Adipose tissue (tissue), 3 donors: ENCODE results near the gene ADSL. TPM values are rescaled to one million over a fixed set of nuclear protein-coding genes. Genes with fewer than 3 reads are reported as not detected.

Source experiments
- H3K27ac ChIP-seq: one replicate; pipeline ENCODE4 v1.5.1; 2013; ENCODE audit warnings: low read depth, low read length
- whole genome bisulfite sequencing, 3 donors: extraction: QIAGEN DNeasy Blood & Tissue Kit; methylation state at CpG; one replicate each; pipeline ENCODE4 v1.1.7; 2013; 5-methylcytosine and 5-hydroxymethylcytosine counted together
- polyA plus RNA-seq, 3 donors: library from polyadenylated mRNA; stranded (reverse); fragments of 200-250 nt; gene quantifications; one replicate each; pipeline ENCODE4 v1.2.3, GENCODE V29; 2013
- donor health status: healthy with polysubstance abuse.
- donor health status: Bipolar disorder and iron deficiency.
- donor health status: healthy.

Gene ADSL
- polyA plus RNA-seq, 3 donors = 38.4 to 44.5 (median 44.0) TPM

DNA sequence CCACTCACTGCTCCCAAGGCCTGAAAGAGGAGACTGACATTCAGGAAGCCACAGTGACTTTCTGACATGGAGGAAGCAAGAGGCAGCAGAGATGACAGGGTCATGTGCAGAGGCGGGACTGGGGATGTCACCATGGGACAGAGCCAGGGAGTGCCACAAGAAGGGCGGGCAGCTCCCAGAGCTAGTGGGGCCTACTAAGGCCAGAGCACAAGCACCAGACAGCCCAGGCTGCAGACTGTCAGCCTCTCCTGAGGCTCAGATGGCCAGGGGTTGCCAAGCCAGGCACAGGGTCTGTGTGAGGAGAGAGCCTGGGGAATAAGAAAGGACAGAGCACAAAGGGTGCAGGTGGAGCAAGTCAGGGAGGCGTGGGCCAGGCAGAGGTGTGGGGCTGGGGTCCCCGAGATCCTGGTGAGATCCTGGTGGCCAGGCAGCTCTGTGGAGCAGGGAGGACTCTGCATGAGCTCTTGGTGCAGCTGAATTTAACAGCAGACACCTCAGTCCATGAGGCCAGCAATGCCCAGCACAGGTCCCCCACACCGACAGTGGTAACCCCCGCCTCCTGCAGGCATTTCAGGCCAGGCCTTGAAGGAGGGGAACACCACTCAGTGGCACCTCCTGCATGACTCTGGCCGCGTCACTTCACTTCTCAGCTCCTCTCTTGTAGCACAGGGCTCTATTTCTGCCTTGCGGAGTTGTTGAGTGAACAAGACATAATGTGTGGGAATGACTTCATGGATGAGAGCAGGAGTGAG lies 76.4 kb downstream of the ADSL start:
- WGBS, 3 donors = 94 to 95% (median 94%) methylated on average over 9 of the region's 9 CpGs
- no peak overlapping the region for H3K27ac ChIP-seq

DNA sequence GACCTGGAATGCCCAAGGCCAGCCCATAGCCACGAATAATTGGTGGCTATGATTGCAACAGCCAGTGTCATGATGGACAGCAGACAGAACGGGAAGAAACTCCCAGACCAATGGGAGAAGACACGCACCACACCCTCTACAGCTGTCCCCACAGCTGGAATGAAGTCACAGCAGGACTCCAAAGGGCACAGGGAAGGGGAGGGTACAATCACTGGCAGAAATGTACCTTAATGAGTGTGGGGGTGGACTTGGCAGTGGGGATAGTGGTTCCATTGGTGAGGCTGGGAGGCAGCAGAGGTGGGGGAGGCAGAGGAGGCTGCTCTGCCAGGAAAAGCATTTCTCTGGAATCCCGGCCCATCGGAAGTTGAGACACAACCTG lies 77.0 kb downstream of the ADSL start:
- 52 to 85% (median 59%) methylated on average over 5 of the region's 5 CpGs for WGBS, 3 donors
- H3K27ac ChIP-seq = no peak overlapping the region

DNA sequence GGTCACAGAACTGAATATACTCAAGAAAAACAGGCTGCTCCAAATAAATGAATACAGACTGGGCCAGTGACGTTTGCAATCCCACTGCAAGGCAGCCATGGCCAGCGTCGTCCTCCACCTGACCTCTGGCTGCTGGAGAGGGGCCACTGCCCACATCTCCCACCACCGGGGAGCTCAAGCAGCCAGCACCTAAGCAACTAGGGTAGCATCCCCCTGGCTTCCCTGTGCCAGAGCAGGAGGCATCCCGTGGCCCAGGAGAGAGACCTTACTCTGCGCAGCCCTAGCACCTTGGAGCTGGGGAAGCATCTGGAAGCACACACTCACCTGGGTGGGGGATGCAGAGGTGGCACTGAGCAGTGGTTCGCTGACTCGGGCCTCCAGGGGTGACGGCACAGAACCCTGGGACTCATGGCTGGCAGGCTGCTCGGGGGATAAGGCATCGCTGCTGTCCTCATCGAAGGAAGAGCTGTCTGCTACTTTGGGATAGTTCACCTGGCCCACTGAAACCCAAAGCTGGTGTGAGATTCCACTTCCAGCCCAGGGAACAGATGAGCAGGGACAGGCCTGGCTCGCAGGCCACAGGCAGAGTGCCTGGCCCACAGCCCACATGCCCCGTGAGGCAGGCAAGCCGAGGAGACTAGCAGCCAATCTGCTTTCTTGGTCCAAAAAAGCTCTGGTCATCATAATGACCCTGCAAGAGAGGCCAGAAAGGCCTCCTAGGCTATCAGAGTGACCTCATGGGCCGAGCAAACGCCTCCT lies 77.8 kb downstream of the ADSL start:
- 86 to 93% (median 89%) methylated on average over 17 of the region's 17 CpGs for WGBS, 3 donors
- H3K27ac ChIP-seq = no peak overlapping the region

DNA sequence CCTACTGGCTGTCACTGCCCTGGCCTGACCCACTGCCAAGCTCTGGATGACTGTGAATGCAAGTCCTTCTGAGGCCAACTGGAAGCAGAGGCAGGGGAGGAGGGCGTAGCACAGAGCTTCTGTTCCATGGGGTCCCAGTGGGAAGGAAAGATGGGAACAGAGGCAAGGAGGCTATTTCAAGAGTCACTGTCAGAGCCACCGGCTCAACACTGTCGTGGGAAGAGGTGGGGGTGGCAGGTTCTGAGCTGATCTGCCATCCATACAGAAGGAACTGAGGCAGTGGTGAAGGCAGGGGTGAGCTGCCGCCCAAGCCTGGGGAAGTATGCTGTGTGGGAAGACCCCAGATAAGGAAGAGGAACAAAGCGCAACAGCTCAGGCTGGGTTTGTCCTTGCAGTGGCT lies 78.8 kb downstream of the ADSL start:
- 67 to 92% (median 69%) methylated on average over 5 of the region's 5 CpGs for WGBS, 3 donors
- H3K27ac ChIP-seq = no peak overlapping the region

DNA sequence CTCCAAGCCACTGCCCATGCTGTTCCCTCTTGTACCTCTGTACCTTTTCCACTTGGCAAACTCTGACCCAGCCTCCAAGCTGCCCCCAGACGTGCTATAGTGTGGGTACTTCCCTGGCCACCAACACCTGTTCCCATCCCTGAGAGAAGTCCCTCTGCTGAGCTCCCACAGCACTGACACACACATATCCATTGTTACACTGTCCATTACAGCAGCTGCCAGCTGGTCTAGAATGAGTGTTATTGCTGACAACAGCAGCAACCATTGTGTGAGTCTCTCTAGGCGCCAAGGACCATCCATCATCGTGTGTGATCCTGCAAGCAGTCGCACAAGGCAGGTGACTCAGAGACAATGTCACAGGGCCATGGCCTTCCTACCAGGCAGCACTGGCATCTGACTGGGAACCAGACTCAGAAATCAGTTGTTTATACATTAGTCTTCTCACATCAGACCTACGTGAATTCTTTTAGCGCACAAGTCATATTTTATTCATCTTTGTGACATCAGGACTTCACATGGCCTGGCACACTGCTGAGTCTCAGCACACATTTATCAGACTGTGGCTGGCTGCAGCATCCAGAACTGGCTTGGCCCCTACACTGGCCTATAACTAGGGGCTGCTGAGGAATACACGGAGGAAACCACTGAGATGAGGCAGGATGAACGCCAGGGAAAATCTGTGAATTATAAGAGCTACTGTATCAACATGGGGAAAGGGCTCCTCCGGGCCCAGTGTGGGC lies 80.5 kb downstream of the ADSL start:
- WGBS, 3 donors = 67 to 87% (median 85%) methylated on average over 9 of the region's 9 CpGs
- H3K27ac ChIP-seq = no peak overlapping the region

DNA sequence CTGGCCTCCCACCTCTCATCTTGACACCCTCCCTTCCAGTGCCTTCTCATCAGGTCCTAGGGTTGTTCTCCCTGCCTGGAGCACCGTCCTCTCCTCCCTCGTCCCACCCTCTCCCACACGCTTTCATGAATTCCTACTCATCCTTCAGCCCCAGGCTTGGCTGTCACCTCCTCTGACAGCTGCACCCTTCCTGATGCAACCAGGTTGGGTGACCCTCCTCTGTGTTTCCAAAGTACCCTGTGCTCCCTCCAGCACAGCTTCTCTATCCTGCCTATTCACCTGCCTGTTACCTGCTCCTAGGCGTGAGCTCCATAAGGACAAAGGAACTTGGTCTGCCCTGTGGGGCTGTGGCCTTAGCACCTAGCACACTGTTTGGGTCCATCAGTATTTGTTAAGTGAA lies 82.5 kb downstream of the ADSL start:
- H3K27ac ChIP-seq = no peak overlapping the region
- 89 to 99% (median 97%) methylated on average over 4 of the region's 4 CpGs for WGBS, 3 donors

DNA sequence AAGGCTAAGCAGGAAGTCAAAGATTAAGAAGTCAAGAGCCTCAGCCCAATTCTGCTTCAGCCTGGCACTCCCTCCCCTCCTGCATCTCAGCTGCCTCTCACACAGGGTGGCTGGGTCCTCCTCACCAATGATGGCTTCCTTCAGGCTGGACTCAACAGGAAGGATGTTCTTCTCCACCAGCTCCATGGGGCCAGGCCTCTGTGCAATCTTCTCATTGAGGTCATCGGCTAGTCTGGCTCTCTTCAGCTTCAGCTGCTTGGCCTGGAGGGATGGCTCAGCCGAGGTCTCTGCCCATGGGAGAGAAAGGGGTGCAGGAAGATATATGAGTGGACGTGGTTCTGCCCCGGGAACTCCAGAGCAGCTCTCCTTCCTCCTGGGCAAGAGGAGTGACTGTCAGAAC lies 83.2 kb downstream of the ADSL start:
- 84 to 91% (median 88%) methylated on average over 4 of the region's 4 CpGs for WGBS, 3 donors

DNA sequence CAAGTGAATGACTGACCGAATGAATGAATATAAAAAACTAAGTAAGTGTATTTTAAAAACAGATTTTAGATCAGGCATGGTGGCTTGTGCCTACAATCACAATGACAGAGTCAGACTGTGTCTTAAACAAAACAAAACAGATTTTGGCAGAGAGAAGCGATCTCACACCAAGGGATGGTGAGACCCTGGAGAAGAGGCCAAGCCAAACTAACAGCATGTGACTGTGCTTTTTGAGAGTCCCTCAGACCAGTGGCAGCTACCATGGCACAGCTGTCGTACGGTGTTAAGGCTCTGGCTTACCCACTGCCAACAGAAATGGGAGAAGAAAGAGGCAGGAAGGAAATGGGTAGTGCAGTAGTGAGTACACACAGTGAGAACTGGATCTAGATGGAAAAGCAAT lies 84.7 kb downstream of the ADSL start:
- WGBS, 3 donors = 88 to 90% (median 90%) methylated on average over 4 of the region's 4 CpGs
- no peak overlapping the region for H3K27ac ChIP-seq

More for the DNA sequence above, 83.2 kb downstream of the ADSL start:
- H3K27ac ChIP-seq = no peak overlapping the region

DNA sequence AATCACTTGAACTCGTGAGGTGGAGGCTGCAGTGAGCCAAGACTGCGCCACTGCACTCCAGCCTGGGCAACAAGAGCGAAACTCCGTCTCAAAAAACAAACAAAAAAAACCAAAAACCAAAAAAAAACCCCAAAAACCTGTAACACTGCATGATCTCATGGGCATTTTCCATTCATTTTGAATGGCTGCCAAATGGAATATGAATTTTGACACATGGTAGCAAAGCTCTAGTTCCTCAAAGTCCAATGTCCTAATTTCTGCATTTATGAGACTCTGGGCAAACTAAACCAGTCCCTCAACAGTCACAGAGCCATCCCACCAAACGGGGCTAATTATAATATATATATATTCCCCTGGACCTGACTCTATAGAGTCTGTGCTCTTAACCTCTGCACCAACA lies 85.9 kb downstream of the ADSL start:
- no peak overlapping the region for H3K27ac ChIP-seq
- WGBS, 3 donors = 68 to 81% (median 80%) methylated on average over 5 of the region's 5 CpGs

DNA sequence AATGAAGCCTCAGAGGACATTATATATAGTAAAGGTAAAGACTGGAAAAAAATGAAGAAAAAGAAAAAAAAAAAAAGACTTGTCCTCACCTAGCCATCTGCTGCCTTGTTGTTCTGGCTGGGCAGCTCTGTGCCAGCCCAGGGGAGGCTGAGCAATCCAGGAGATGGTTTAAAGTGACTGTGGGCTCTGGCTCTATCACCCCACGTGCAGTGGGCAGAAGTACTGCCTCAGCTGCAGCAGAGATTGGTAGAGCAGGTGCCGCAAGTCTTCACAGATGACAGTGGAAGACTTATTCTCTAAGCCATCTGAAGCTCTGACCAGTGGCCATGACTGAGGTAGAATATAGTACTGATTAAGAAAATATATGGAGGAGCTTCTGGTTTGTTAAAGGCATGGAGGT lies 86.3 kb downstream of the ADSL start:
- H3K27ac ChIP-seq = no peak overlapping the region
- 83 to 95% (median 92%) methylated on average over 2 of the region's 2 CpGs for WGBS, 3 donors

DNA sequence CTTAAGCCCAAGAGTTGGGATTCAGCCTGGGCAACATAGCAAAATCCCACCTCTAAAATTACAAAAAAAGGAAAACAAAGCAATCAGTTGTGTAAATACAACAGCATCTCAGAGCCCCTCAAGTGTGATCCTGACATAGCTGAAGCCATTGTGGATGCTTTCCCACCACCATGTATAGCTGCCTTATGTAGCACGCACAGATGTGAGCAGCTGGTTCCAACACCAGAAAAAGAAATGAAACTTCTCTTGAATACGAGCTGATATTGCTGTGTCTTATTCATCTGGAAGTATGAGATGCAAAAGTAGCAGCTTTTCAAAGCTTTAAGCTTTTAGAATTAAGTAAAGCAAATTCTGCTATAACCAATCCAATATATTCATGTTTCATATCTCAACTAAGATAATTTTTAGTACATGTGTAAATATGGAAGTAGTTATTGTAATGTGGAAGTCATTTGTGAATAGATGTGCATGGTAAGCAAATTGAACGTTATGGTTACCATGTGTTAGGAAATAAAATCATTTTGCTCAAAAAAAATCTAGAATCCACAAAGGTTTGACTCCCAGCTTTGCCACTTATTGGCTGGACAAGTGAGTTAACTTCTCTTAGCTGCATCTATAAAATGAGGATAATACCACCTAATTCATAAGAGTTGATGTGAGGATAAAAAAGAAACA lies 87.3 kb downstream of the ADSL start:
- H3K27ac ChIP-seq = no peak overlapping the region
- WGBS, 3 donors = 66 to 73% (median 70%) methylated on average over 3 of the region's 3 CpGs

DNA sequence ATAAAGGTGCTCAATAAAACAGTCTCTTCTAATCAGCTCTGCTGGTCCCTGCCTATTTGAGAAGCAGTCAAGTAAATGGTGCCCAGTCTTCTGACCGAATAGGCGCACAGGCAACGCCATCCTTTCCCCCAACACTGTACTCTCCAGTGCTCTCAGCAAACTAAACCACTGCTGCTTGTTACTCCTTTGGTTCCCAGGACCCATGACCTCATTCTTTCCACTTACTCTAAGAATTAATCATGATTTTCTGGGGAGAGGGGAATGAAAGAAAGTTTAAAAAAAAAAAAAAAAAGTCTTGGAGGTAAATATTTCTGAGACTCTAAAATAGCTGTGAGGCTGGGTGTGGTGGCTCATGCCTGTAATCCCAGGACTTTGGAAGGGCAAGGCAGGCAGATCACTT lies 87.8 kb downstream of the ADSL start:
- WGBS, 3 donors = 88 to 95% (median 92%) methylated on average over 3 of the region's 3 CpGs
- H3K27ac ChIP-seq = no peak overlapping the region

DNA sequence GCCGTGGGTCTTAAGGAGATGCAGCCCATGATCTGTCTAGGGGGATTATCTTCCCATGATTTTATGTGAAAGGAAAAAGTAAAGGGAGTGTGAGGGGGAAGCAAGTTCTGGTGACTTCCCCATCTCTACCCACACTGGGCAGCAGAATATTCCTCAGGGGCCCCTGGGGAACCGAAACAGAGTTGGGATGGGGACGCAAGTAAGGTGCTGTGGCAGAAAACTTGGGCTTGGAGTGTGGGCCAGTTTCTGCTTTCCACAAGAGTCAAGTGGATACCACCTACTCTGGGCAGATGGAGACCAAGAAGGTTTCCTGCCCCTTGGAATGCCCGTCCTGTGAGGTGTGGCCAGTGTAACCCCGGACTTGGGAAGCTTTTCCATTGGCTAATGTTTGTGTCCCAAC lies 88.4 kb downstream of the ADSL start:
- 74 to 91% (median 79%) methylated on average over 5 of the region's 5 CpGs for WGBS, 3 donors
- no peak overlapping the region for H3K27ac ChIP-seq

DNA sequence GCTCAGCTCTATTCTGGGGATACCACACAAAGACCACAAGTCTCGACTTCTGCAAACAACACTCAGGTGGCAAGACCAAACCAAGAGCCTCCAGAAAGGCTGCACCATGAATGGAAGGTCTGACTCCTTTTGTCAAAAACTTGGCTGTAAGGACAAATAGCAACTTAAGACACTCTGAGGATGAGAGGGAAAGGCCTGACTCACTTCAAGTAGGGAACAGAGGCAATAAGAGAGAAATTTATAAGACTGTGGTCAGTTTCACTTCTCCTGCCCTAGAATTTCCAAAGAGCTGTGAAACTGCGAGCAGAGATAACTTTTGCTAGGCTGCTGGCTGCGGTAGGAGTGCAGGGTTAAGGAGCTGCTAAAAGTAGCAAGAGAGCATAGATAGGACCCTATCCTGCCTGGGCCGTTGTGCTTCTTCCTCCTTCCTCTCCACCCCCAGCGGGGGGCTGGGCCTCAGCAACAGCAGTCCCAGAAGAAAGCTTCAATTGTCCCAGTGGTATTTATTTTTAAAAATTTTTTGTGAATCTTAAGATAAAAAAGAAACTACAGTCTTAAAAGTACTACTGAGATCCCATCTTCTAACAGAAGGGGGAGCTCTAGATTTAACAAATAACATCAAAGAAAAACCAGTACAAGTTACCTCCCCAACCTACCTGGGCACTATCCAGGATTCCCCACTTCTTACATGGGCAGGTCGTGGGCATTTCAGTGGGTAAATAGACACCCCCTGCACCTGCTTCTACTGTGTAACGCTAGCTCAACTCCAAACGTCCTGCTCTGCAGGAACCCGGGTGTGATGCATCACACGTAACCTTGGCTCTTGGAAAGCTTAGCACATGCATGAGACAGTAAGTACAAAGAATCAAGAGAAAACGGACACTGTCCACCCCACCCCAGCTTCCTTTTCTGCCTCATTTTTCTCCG lies 90.5 kb downstream of the ADSL start:
- no peak overlapping the region for H3K27ac ChIP-seq
- WGBS, 3 donors = 15 to 23% (median 16%) methylated on average over 12 of the region's 12 CpGs
